ENCODE measurements around the gene SIGLEC9. TPM values are rescaled to one million over a fixed set of nuclear protein-coding genes. Genes with fewer than 3 reads are reported as not detected.

The SIGLEC9 gene
- total and polyA plus RNA-seq, 10 of the 15 experiments (the other 5 are each of a cell fraction or from before 2014, with no cell fraction given), result 0.10 TPM; not detected in 9

DNA sequence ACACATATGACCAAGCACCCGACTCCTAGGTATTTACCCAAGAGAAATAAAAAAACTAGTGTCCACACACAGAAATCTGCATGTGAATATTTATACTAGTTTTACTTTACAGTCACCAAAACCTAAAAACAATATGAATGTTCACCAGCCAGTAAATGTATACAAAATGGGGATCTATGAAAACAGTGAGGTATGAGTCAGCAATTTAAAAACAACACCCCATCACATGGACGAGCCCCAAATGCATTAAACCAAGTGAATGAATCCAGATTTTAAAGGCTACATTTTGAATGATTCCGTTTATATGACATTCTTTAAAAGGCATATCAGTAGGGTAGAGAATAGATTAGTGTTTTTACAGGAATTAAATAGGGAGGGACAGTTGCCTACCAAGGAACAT is 39.5 kb downstream of the SIGLEC9 start:
- Histone ChIP-seq H3K27me3 (replicated peaks in 1 of 2; ENCODE audit: control insufficient read depth in 2 of 2, insufficient read depth in 2 of 2, low read length in 1 of 2) (no peaks in the 10 kb centered on the region), H3K79me2 (ENCODE audit: control insufficient read depth, insufficient read depth, low read length) (no peaks in the 10 kb centered on the region), H3K4me3 (no peak overlapping the region), H3K9ac (ENCODE audit: control insufficient read depth, insufficient read depth, low read length) (no peak overlapping the region), H3K4me2 (ENCODE audit: control insufficient read depth, insufficient read depth) (no peak overlapping the region), H3K4me1 (ENCODE audit: control insufficient read depth, insufficient read depth, low read length) (peaks cover 16% of the 10 kb centered on the region), H3K9me3 (replicated peaks; ENCODE audit: control insufficient read depth, insufficient read depth, low read length) (no peaks in the 10 kb centered on the region), H2AFZ (ENCODE audit: control insufficient read depth, low read depth, low read length) (0 out of 2 replicates have a peak overlapping the region, but pooled peaks have one; percentile 4), H3K36me3 (ENCODE audit: control insufficient read depth in 2 of 2, insufficient read depth in 2 of 2, low read length in 1 of 2) (no peaks in the 10 kb centered on the region), H3K27ac (ENCODE audit: control insufficient read depth, insufficient read depth) (no peak overlapping the region), H4K20me1 (ENCODE audit: control insufficient read depth, insufficient read depth) (no peaks in the 10 kb centered on the region)
- SMC1A ChIA-PET (ENCODE audit: uncharacterized antibody, unreplicated experiment), result interaction anchor here (0.8 kb wide), 1 partner anchor 95 kb away, joined by 3 read pairs; no protein-coding TSS in a partner anchor
- CTCF ChIA-PET, result no interaction called here
- RAD21 ChIA-PET (ENCODE audit: unreplicated experiment), result interaction anchor here (0.8 kb wide), 1 partner anchor 95 kb away, joined by 3 read pairs; no protein-coding TSS in a partner anchor
- ATAC-seq (no peak), DNase-seq (ENCODE audit: low read depth, low spot score) (no peak), FAIRE-seq (no peak)
- BruUV-seq (replicated peaks), result no TSS peak
- in situ Hi-C loops (cut with MboI) (no loop called here), intact Hi-C loops (cut with micrococcal nuclease; ENCODE audit: unreplicated experiment) (no loop called here)
- WGBS (ENCODE audit: insufficient coverage, insufficient replicate concordance, low lambda C conversion rate, missing lambda C conversion rate), result 27% methylated on average over 3 of the region's 3 CpGs
- POLR2A ChIA-PET, result no interaction called here
- TF ChIP-seq, protein P1, sequence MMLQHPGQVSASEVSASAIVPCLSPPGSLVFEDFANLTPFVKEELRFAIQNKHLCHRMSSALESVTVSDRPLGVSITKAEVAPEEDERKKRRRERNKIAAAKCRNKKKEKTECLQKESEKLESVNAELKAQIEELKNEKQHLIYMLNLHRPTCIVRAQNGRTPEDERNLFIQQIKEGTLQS (IDR thresholded peaks at IDR 0.05; ENCODE audit: borderline replicate concordance, extremely low read depth, low read depth, low read length), result no peak
- TF ChIP-seq MEF2A (IDR thresholded peaks at IDR 0.05; ENCODE audit: insufficient read depth, low read depth, low read length) (no peak), NFYB (IDR thresholded peaks at IDR 0.05; ENCODE audit: insufficient read depth, low read depth, low read length) (no peak), REST (IDR thresholded peaks at IDR 0.05; ENCODE audit: low read depth, low read length) (no peak), IKZF1 (conservative IDR thresholded peaks at IDR 0.05) (no peak), E4F1 (IDR thresholded peaks at IDR 0.05; ENCODE audit: borderline replicate concordance, partially characterized antibody) (no peak), SP1 (IDR thresholded peaks at IDR 0.05; ENCODE audit: low read depth, low read length) (no peak), RBBP5 (conservative IDR thresholded peaks at IDR 0.05) (no peak), ZBTB40 (IDR thresholded peaks at IDR 0.05; ENCODE audit: borderline replicate concordance) (no peak)
- TF ChIP-seq, protein P2, sequence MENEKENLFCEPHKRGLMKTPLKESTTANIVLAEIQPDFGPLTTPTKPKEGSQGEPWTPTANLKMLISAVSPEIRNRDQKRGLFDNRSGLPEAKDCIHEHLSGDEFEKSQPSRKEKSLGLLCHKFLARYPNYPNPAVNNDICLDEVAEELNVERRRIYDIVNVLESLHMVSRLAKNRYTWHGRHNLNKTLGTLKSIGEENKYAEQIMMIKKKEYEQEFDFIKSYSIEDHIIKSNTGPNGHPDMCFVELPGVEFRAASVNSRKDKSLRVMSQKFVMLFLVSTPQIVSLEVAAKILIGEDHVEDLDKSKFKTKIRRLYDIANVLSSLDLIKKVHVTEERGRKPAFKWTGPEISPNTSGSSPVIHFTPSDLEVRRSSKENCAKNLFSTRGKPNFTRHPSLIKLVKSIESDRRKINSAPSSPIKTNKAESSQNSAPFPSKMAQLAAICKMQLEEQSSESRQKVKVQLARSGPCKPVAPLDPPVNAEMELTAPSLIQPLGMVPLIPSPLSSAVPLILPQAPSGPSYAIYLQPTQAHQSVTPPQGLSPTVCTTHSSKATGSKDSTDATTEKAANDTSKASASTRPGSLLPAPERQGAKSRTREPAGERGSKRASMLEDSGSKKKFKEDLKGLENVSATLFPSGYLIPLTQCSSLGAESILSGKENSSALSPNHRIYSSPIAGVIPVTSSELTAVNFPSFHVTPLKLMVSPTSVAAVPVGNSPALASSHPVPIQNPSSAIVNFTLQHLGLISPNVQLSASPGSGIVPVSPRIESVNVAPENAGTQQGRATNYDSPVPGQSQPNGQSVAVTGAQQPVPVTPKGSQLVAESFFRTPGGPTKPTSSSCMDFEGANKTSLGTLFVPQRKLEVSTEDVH (IDR thresholded peaks at IDR 0.05; ENCODE audit: low read depth, partially characterized antibody), result no peak
